H9 (cell line): ENCODE results near the gene SGF29. TPM values are rescaled to one million over a fixed set of nuclear protein-coding genes. Genes with fewer than 3 reads are reported as not detected.

Experiments used
- DNase-seq: peaks from one replicate; pipeline ENCODE4 v3.0.0-alpha.2; 2017
- H2AFZ ChIP-seq: one replicate; pipeline ENCODE4 v1.6.1; 2013; ENCODE audit warnings: mild to moderate bottlenecking, low read length, control low read depth, moderate library complexity
- H2AK5ac ChIP-seq: 2 replicates; pipeline ENCODE4 v1.6.1; 2013; ENCODE audit warnings: low read length, control low read depth, mixed read lengths; ENCODE audit not compliant: insufficient read length
- H2BK120ac ChIP-seq: one replicate; pipeline ENCODE4 v1.6.1; 2013; ENCODE audit warnings: low read depth, mild to moderate bottlenecking, low read length, control low read depth, inconsistent platforms; ENCODE audit not compliant: poor library complexity, severe bottlenecking
- H2BK12ac ChIP-seq: 2 replicates; pipeline ENCODE4 v1.6.1; 2013; ENCODE audit warnings: low read length, control low read depth, mixed read lengths, low read depth; ENCODE audit not compliant: insufficient read length
- H2BK15ac ChIP-seq: 2 replicates; pipeline ENCODE4 v1.6.1; 2013; ENCODE audit warnings: low read depth, low read length, control low read depth
- H2BK20ac ChIP-seq: one replicate; pipeline ENCODE4 v1.6.1; 2013; ENCODE audit warnings: low read depth, mild to moderate bottlenecking, low read length, control low read depth, inconsistent platforms; ENCODE audit not compliant: poor library complexity, severe bottlenecking
- H2BK5ac ChIP-seq: 2 replicates; pipeline ENCODE4 v1.6.1; 2013; ENCODE audit warnings: low read length, control low read depth, mixed read lengths; ENCODE audit not compliant: insufficient read length
- H3K14ac ChIP-seq: 2 replicates; pipeline ENCODE4 v1.6.1; 2013; ENCODE audit warnings: low read length, control low read depth; ENCODE audit not compliant: insufficient read depth
- H3K18ac ChIP-seq: 2 replicates; pipeline ENCODE4 v1.6.1; 2013; ENCODE audit warnings: low read depth, mild to moderate bottlenecking, mixed read lengths, low read length, control low read depth; ENCODE audit not compliant: insufficient read length
- H3K23ac ChIP-seq: 2 replicates; pipeline ENCODE4 v1.6.1; 2013; ENCODE audit warnings: low read length, control low read depth, mixed read lengths, low read depth; ENCODE audit not compliant: insufficient read length
- H3K23me2 ChIP-seq: 2 replicates; pipeline ENCODE4 v1.6.1; 2013; ENCODE audit warnings: low read depth, mild to moderate bottlenecking, mixed read lengths, low read length, control low read depth; ENCODE audit not compliant: insufficient read length, poor library complexity, severe bottlenecking
- H3K27ac ChIP-seq: 2 replicates; pipeline ENCODE4 v1.5.1; 2013; ENCODE audit warnings: low read length, control low read depth, mixed read lengths, low read depth; ENCODE audit not compliant: insufficient read length
- H3K27me3 ChIP-seq: 2 replicates; pipeline ENCODE4 v1.6.1; 2013; ENCODE audit warnings: low read length, control low read depth, inconsistent platforms; ENCODE audit not compliant: insufficient read depth
- H3K4ac ChIP-seq: 2 replicates; pipeline ENCODE4 v1.6.1; 2013; ENCODE audit warnings: low read depth, mild to moderate bottlenecking, control low read depth, inconsistent platforms, low read length, moderate library complexity
- H3K4me1 ChIP-seq: 2 replicates; pipeline ENCODE4 v1.6.1; 2013; ENCODE audit warnings: low read length, control low read depth, inconsistent platforms; ENCODE audit not compliant: insufficient read depth
- H3K4me2 ChIP-seq: 2 replicates; pipeline ENCODE4 v1.6.1; 2013; ENCODE audit warnings: low read length, control low read depth, mixed read lengths; ENCODE audit not compliant: insufficient read length, insufficient read depth
- H3K56ac ChIP-seq: 2 replicates; pipeline ENCODE4 v1.6.1; 2013; ENCODE audit warnings: low read depth, mild to moderate bottlenecking, mixed read lengths, low read length, control low read depth; ENCODE audit not compliant: insufficient read length
- H3K79me1 ChIP-seq: 2 replicates; pipeline ENCODE4 v1.6.1; 2013; ENCODE audit warnings: low read depth, mild to moderate bottlenecking, moderate library complexity, low read length, control low read depth, inconsistent platforms; ENCODE audit not compliant: insufficient read depth, poor library complexity, severe bottlenecking
- H3K79me2 ChIP-seq: 2 replicates; pipeline ENCODE4 v1.6.1; 2013; ENCODE audit warnings: low read length, control low read depth, inconsistent platforms; ENCODE audit not compliant: insufficient read depth
- H3K9ac ChIP-seq: 2 replicates; pipeline ENCODE4 v1.6.1; 2013; ENCODE audit warnings: low read length, control low read depth, mixed read lengths; ENCODE audit not compliant: insufficient read length; ENCODE audit errors: extremely low read depth
- H3K9me3 ChIP-seq: one replicate; pipeline ENCODE4 v1.6.1; 2013; ENCODE audit warnings: low read depth, low read length, inconsistent platforms; ENCODE audit not compliant: control insufficient read depth
- H3T11ph ChIP-seq: one replicate; pipeline ENCODE4 v1.6.1; 2013; ENCODE audit warnings: mild to moderate bottlenecking, low read length, control low read depth, inconsistent platforms
- H4K20me1 ChIP-seq: one replicate; pipeline ENCODE4 v1.6.1; 2013; ENCODE audit not compliant: control insufficient read depth, insufficient read length, insufficient read depth
- H4K5ac ChIP-seq: 2 replicates; pipeline ENCODE4 v1.6.1; 2013; ENCODE audit warnings: low read depth, mild to moderate bottlenecking, mixed read lengths, low read length, control low read depth; ENCODE audit not compliant: insufficient read length
- H4K8ac ChIP-seq: replicated peaks from 2 replicates; pipeline ENCODE4 v1.6.1; 2013; ENCODE audit warnings: low read length, control low read depth, mixed read lengths, low read depth; ENCODE audit not compliant: insufficient read length
- H4K91ac ChIP-seq: 2 replicates; pipeline ENCODE4 v1.6.1; 2013; ENCODE audit warnings: low read depth, mild to moderate bottlenecking, moderate library complexity, mixed read lengths, low read length, control low read depth; ENCODE audit not compliant: insufficient read length
- H3K27ac Mint-ChIP-seq, 3 experiments: 2 replicates in 2 of 3; 3 replicates in 1 of 3; pipeline ENCODE4 v1.8.0; 2020 to 2021; ENCODE audit warnings: mixed read lengths in 3 of 3, mild to moderate bottlenecking in 1 of 3, moderate library complexity in 1 of 3
- H3K27me3 Mint-ChIP-seq: 2 replicates; pipeline ENCODE4 v1.8.0; 2021; ENCODE audit warnings: low read depth, mild to moderate bottlenecking, moderate library complexity, mixed read lengths
- H3K36me3 Mint-ChIP-seq, 3 experiments: 2 replicates in 2 of 3; 3 replicates in 1 of 3; pipeline ENCODE4 v1.8.0; 2020 to 2021; ENCODE audit warnings: low read depth in 3 of 3, mixed read lengths in 3 of 3; ENCODE audit not compliant: insufficient read depth in 1 of 3
- H3K4me1 Mint-ChIP-seq, 2 experiments: 2 replicates each; pipeline ENCODE4 v1.8.0; 2020; ENCODE audit warnings: mixed read lengths in 2 of 2
- H3K4me3 Mint-ChIP-seq, 2 experiments: 2 replicates in 1 of 2; 3 replicates in 1 of 2; pipeline ENCODE4 v1.8.0; 2020 to 2021; ENCODE audit warnings: mild to moderate bottlenecking in 2 of 2, mixed read lengths in 2 of 2, moderate library complexity in 1 of 2
- H3K9me3 Mint-ChIP-seq, 2 experiments: 2 replicates in 1 of 2; 3 replicates in 1 of 2; pipeline ENCODE4 v1.8.0; 2020; ENCODE audit warnings: mild to moderate bottlenecking in 2 of 2, mixed read lengths in 2 of 2, moderate library complexity in 1 of 2
- WGBS: extraction: QIAGEN DNeasy Blood & Tissue Kit; methylation state at CpG from one replicate; pipeline ENCODE4 v1.1.7; 2013; ENCODE audit warnings: missing lambda C conversion rate, low lambda C conversion rate, mixed read lengths; ENCODE audit not compliant: insufficient read length; ENCODE audit errors: extremely low coverage; 5-methylcytosine and 5-hydroxymethylcytosine counted together
- total RNA-seq: library from RNA; stranded (reverse); gene quantifications from 2 replicates; pipeline ENCODE4 v1.2.1, GENCODE V29; 2021
- TF ChIP-seq, protein P1 (sequence below): fragments of 200-600 bp; sonication (generic); conservative IDR thresholded peaks from 3 replicates; pipeline ENCODE4 v1.8.0; 2021; ENCODE audit warnings: antibody characterized with exemption, mild to moderate bottlenecking

The SGF29 gene
- total RNA-seq, 1 experiment from 2014 or later: 24.8 TPM

DNA sequence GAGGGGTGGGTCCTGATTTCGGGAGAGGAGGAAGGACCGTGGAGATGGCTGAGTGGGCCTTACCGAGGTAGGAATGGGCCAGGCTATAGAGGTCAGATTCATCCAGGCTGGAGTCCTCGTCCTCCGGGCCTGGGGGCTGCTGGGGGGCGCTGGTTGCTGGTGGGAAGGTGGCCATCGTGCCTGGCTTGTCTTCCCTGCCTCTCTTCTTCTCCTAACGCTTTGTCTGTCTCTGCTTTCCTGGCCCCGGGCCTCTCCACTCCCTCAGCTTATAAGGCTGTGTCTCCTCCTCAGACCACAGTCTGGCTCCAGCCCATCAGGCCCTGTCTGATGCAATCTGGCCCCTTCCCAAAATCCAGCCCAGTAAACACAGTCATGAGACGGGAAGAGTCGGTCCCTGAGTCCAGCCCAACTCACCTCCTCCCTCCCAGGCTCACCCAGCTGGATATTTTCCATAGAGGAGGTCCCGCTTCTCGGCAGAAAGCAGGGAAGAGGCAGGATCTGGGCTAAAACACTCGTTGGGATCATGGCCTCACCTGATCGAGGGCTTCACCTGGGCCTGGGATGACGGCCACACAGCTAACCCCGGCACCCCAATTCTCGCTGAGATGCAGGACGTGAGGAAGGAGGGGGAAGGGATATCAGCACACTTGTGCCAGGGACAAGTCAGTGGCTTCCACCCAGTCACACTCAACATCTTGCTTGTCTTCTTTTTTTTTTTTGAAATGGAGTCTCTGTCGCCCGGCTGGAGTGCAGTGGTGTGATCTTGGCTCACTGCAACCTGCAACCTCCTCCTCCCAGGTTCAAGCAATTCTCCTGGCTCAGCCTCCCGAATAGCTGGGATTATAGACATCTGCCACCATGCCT lies 14.8 kb upstream of the SGF29 start, which contains the start of gene NUPR1:
Gene NUPR1, minus strand, starts transcription at position 242 of the 864 bp plus-strand sequence. Its CDS starts 67 bp downstream, at position 175.
- TF ChIP-seq, protein P1, sequence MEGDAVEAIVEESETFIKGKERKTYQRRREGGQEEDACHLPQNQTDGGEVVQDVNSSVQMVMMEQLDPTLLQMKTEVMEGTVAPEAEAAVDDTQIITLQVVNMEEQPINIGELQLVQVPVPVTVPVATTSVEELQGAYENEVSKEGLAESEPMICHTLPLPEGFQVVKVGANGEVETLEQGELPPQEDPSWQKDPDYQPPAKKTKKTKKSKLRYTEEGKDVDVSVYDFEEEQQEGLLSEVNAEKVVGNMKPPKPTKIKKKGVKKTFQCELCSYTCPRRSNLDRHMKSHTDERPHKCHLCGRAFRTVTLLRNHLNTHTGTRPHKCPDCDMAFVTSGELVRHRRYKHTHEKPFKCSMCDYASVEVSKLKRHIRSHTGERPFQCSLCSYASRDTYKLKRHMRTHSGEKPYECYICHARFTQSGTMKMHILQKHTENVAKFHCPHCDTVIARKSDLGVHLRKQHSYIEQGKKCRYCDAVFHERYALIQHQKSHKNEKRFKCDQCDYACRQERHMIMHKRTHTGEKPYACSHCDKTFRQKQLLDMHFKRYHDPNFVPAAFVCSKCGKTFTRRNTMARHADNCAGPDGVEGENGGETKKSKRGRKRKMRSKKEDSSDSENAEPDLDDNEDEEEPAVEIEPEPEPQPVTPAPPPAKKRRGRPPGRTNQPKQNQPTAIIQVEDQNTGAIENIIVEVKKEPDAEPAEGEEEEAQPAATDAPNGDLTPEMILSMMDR: no peak
- Histone ChIP-seq H2AFZ (no peak within 1 kb of the TSS), H2AK5ac (no peak within 1 kb of the TSS), H3K4ac (no peak within 1 kb of the TSS; the same call in 1 of the 2 replicates), H4K20me1 (no peaks in the 10 kb centered on the region), H4K5ac (no peak within 1 kb of the TSS), H3K4me1 (no peaks in the 10 kb centered on the region), H2BK5ac (no peak within 1 kb of the TSS), H2BK15ac (no peak within 1 kb of the TSS), H3T11ph (no peak within 1 kb of the TSS), H2BK120ac (no peak within 1 kb of the TSS), H3K79me2 (no peaks in the 10 kb centered on the region), H3K79me1 (no peaks in the 10 kb centered on the region), H3K23me2 (no peaks in the 10 kb centered on the region), H3K9me3 (no peaks in the 10 kb centered on the region), H2BK20ac (no peak within 1 kb of the TSS), H3K27ac (no peak within 1 kb of the TSS), H3K27me3 (no peaks in the 10 kb centered on the region), H3K18ac (no peak within 1 kb of the TSS), H3K4me2 (no peak within 1 kb of the TSS), H2BK12ac (no peak within 1 kb of the TSS), H3K14ac (no peak within 1 kb of the TSS; the same call in 1 of the 2 replicates), H3K56ac (no peak within 1 kb of the TSS), H4K91ac (no peak within 1 kb of the TSS), H3K23ac (no peak within 1 kb of the TSS), H3K9ac (no peak within 1 kb of the TSS), H4K8ac (no peak within 1 kb of the TSS)
- H3K27me3 Mint-ChIP-seq: peaks cover 6% of the 10 kb centered on the region
- H3K36me3 Mint-ChIP-seq: no peaks in the 10 kb centered on the region; a peak in 1 of 7 replicates
- H3K4me1 Mint-ChIP-seq: peaks cover 0 to 4% of the 10 kb centered on the region in 2 experiments; a peak in 3 of 4 replicates
- peak within 1 kb of the TSS; percentile 47 to 79 (median 65); a peak in 4 of 7 replicates for H3K27ac Mint-ChIP-seq
- no peak for DNase-seq
- WGBS: no CpG with 5 or more reads among the region's 22 CpGs
- no peak within 1 kb of the TSS for H3K4me3 Mint-ChIP-seq
- H3K9me3 Mint-ChIP-seq: no peaks in the 10 kb centered on the region; a peak in 1 of 5 replicates
